Large intestine (tissue), 3 donors: ENCODE results near the gene GAS2L2. TPM values are rescaled to one million over a fixed set of nuclear protein-coding genes. Genes with fewer than 3 reads are reported as not detected.

Source experiments
- DNase-seq, 2 donors: peaks; one replicate each; pipeline versions ENCODE4 v3.0.0 to v3.0.0-alpha.2; 2013
- H3K27ac ChIP-seq: one replicate; pipeline ENCODE4 v1.5.1; 2013; ENCODE audit warnings: low read length
- H3K27me3 ChIP-seq: 2 replicates; pipeline ENCODE4 v1.6.1; 2013; ENCODE audit warnings: low read length; ENCODE audit not compliant: control insufficient read depth, insufficient read depth
- H3K36me3 ChIP-seq: 2 replicates; pipeline ENCODE4 v1.6.1; 2013; ENCODE audit warnings: low read length; ENCODE audit not compliant: control insufficient read depth, insufficient read depth
- H3K4me1 ChIP-seq: one replicate; pipeline ENCODE4 v1.6.1; 2013; ENCODE audit warnings: low read length; ENCODE audit not compliant: control insufficient read depth, insufficient read depth
- H3K4me3 ChIP-seq: one replicate; pipeline ENCODE4 v1.5.1; 2013; ENCODE audit warnings: low read length
- H3K9me3 ChIP-seq: one replicate; pipeline ENCODE4 v1.6.1; 2013; ENCODE audit warnings: mild to moderate bottlenecking, low read depth, low read length, moderate library complexity; ENCODE audit not compliant: control insufficient read depth
- WGBS: methylation state at CpG from one replicate; pipeline ENCODE4 v1.1.5; 2013; ENCODE audit warnings: low lambda C conversion rate; ENCODE audit not compliant: insufficient coverage; 5-methylcytosine and 5-hydroxymethylcytosine counted together
- polyA plus RNA-seq: library from polyadenylated mRNA; unstranded; fragments of 120-200 nt; gene quantifications from one replicate; pipeline ENCODE4 v1.2.1, GENCODE V29; 2013

Gene GAS2L2
- polyA plus RNA-seq, 1 donor, result 0.13 TPM

DNA sequence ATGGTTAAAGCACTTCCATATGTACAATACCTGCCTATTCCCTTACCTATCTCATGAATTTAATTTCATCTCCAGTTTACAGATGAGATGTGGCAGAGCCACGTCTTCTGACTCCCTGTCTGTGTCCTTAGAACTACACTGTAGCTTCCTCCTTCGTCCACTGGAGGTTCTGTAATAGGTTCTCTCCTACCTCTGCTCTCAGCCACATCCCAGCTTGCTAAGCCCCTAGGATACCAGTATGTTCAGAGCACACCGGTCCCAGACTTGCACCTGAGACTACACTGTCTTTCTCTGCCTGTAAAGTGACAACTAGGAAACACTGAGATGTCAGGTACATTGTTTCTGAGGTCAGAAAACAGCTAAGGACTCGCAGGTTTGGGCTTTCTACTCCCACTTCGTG, 25.4 kb downstream of the GAS2L2 start:
- H3K27ac ChIP-seq, result no peak overlapping the region
- no peaks in the 10 kb centered on the region for H3K9me3 ChIP-seq
- peaks cover 31% of the 10 kb centered on the region for H3K4me1 ChIP-seq
- peaks cover 28% of the 10 kb centered on the region for H3K36me3 ChIP-seq
- H3K4me3 ChIP-seq, result no peak overlapping the region
- no peak for DNase-seq
- WGBS, result 67% methylated on average over 1 of the region's 5 CpGs
- H3K27me3 ChIP-seq, result no peaks in the 10 kb centered on the region

DNA sequence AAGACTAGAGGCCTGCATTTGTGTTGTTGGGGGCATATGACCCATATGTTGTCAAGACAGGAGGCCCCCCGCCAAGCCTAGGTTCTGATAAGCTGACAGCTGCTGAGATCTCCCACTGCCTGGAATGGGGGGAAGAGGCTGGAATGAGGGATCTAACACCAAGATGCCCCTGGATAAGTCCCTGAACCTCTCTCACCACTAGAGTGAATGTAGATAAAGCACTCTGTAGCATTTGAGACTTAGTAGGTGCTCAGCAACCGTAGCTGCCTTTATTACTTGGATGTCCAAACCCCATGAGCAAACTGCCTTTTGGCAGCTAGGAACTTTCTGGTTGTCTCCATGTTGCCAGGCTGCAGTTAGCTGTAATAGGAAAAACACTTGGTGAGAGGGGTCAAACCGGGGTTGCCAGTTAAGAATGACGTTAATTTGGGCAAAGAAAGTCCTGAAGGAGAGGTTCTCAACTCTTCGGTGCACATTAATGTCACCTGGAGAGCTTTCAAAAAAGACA, 26.0 kb downstream of the GAS2L2 start:
- H3K36me3 ChIP-seq, result peaks cover 30% of the 10 kb centered on the region
- no CpG with 5 or more reads among the region's 5 CpGs for WGBS
- DNase-seq, result no peak

DNA sequence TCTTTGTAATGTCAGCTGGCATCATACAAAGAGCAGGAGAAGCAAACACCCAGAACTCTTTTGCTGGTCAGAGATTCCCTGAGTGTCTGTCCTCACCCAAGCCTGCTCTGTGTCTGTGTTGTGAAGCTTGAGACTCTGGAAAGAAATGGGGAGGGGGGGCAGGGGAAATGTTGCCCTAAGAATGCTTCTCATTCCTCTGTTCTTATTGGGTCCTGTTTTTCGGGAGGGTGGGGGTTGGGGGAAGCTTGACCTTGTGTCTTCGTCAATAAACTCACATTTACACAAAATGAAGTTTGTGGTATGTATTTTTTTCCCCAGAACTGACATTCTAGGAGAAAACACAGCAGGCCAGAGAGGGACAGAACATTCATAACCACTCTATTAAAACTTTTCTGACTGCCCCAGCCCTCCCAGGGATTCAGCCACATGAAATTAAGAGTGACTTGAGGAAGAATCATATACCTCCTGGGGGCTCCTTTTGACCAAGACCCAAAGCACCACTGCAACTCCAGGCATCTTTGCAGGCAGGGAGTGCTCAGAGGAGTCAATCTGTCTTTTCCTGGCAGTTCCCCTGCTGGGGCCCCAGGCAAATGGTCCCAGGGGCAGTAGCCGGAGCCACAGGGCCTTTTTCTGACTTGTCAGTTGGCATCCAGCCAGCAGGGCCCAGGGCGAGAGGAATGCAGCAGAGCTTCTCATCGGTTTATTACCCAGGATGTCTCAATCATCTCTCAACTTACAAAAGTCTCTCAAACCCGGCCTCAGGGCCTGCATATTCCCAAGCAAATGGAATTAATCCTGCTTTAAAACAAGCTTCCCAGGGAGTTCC, 26.7 kb downstream of the GAS2L2 start:
- Histone ChIP-seq H3K27me3 (no peaks in the 10 kb centered on the region), H3K9me3 (no peaks in the 10 kb centered on the region), H3K4me1 (peaks cover 31% of the 10 kb centered on the region), H3K4me3 (no peak overlapping the region), H3K36me3 (peaks cover 33% of the 10 kb centered on the region), H3K27ac (peak overlapping the region; percentile 64)
- WGBS, result no CpG with 5 or more reads among the region's 6 CpGs
- DNase-seq, result peak; percentile 92 to 93

More for the DNA sequence above, 26.0 kb downstream of the GAS2L2 start:
- no peak overlapping the region for H3K4me3 ChIP-seq
- peak overlapping the region; percentile 64 for H3K27ac ChIP-seq
- peaks cover 31% of the 10 kb centered on the region for H3K4me1 ChIP-seq
- H3K9me3 ChIP-seq, result no peaks in the 10 kb centered on the region
- no peaks in the 10 kb centered on the region for H3K27me3 ChIP-seq

DNA sequence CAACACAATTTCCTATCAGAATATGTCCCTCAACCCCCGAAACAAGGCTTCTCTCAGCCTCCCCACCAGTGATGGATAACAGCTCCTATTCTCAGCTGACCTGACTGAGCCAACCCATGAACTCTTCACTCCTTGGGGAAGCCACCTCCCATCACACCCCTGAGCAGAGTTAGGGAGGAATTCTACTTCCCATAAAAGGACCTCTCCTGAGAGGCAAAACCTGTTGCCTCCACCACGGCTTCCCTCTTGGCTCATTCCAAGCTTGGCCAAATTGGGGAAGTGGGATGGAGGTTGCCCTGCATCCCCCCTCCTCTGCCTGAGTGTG, 27.3 kb downstream of the GAS2L2 start:
- Histone ChIP-seq H3K36me3 (peaks cover 36% of the 10 kb centered on the region), H3K27ac (no peak overlapping the region), H3K9me3 (no peaks in the 10 kb centered on the region), H3K4me3 (no peak overlapping the region), H3K27me3 (no peaks in the 10 kb centered on the region), H3K4me1 (peaks cover 27% of the 10 kb centered on the region)
- WGBS, result no CpG with 5 or more reads among the region's 2 CpGs
- no peak for DNase-seq

DNA sequence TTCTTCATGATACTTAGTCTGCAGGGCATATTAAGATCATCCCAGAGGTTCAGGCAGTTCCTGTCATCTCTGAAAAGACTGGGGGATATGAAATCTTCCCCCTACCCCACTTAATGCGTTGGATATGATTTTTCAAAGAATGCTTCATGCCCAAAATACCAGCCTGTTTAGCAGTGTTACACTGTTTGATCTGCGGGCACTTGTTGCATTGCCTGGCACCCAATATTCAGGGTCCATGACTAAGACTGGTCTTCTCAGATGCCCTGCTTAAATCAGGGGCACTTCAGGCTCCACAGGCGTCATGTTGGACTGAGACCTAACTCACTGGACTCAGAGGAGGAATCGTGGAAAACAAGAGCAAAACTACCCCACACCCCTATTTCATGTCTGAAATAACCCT, 28.0 kb downstream of the GAS2L2 start:
- H3K36me3 ChIP-seq, result peaks cover 39% of the 10 kb centered on the region
- H3K27ac ChIP-seq, result no peak overlapping the region
- WGBS, result no CpG with 5 or more reads among the region's 4 CpGs
- no peak for DNase-seq
- H3K4me1 ChIP-seq, result peaks cover 27% of the 10 kb centered on the region
- H3K4me3 ChIP-seq, result no peak overlapping the region
- H3K9me3 ChIP-seq, result no peaks in the 10 kb centered on the region
- H3K27me3 ChIP-seq, result no peaks in the 10 kb centered on the region

DNA sequence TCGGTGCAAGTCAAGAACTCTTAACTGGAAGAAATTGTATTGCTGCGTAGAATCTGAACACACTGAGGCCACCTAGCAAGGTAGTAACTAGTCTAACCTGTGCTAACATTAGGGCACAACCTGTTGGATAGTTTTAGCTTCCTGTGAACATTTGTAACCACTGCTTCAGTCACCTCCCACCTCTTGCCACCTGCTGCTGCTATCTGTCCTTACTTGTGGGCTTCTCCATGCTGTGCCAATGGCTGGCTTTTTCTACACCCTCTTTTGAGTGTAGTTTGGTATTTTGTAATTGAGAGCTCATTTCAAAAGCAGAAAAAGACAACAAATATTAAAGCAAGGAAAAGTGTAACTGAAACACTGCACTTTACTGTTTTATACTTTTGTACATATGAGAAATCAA, 29.3 kb downstream of the GAS2L2 start:
- peaks cover 44% of the 10 kb centered on the region for H3K36me3 ChIP-seq
- no CpG with 5 or more reads among the region's 2 CpGs for WGBS

DNA sequence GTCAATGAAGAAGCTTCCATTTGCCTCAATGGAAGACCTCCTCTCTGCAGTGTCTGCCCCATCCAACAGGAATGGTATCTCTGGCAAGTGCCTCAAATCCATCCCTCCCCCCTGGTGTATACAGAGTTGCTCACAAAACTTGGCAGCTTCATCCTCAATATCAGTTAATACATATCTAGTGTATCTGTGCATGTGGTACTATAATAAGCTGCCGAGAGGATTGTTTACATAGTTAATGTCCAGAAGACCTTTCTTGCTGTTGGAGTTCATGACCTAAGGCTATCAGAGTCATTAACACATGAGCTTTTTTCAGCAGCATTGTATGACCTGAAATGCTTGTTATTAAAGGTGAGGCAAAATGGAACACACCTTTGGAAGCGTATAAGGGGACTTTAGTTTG, 35.6 kb downstream of the GAS2L2 start:
- WGBS, result no CpG with 5 or more reads among the region's 2 CpGs
- Histone ChIP-seq H3K4me1 (peaks cover 2% of the 10 kb centered on the region), H3K36me3 (peaks cover 45% of the 10 kb centered on the region), H3K27me3 (no peaks in the 10 kb centered on the region), H3K4me3 (no peak overlapping the region), H3K27ac (no peak overlapping the region), H3K9me3 (no peaks in the 10 kb centered on the region)
- no peak for DNase-seq

More for the DNA sequence above, 29.3 kb downstream of the GAS2L2 start:
- H3K27ac ChIP-seq, result no peak overlapping the region
- DNase-seq, result no peak
- no peaks in the 10 kb centered on the region for H3K27me3 ChIP-seq
- H3K4me3 ChIP-seq, result no peak overlapping the region
- H3K9me3 ChIP-seq, result no peaks in the 10 kb centered on the region
- H3K4me1 ChIP-seq, result peaks cover 27% of the 10 kb centered on the region

DNA sequence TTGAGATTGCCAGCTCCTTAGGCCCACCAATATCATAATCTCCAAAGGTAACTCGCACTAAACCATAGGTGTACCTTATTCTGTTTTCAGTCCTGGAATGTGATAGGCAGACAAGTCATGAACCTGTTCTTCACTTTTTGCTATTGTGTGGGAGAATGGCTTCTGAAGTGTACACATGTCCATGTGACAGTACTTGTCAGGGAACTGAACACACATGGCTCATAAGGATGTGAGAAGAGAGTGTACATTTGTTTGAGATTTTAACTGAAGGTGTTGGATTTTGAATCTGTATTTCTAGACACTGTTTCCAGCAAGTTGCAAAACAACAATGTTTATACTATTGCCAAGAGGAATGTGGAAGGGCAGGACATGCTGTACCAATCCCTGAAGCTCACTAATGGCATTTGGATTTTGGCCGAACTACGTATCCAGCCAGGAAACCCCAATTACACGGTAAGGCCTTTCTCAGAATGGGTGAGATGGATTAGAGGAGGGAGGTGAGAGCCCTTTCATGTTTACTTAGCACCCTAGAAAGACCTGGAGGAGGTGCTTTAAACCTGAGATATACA, 36.1 kb downstream of the GAS2L2 start:
- no peak overlapping the region for H3K27ac ChIP-seq

DNA sequence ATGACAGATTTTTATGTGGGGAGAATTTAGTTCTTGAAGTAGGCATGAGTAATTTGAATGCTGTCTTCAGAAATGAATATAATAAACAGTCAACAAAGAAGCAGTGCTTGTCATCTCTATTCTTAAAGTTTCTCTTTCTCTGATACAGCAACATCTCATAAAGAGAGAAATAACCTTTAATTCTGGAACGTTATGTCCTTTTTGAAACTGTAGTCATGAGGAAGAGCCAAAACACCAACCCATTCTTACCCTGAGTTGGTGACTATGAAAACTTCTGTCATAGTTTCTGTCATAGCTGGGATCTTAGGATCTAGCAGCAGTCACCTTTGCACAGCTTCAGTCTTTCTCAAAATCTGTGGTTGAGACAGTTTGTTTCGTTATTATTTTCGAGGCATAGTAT, 36.9 kb downstream of the GAS2L2 start:
- Histone ChIP-seq H3K27ac (no peak overlapping the region), H3K4me1 (peaks cover 2% of the 10 kb centered on the region), H3K27me3 (no peaks in the 10 kb centered on the region), H3K9me3 (no peaks in the 10 kb centered on the region), H3K4me3 (no peak overlapping the region), H3K36me3 (peaks cover 40% of the 10 kb centered on the region)
- DNase-seq, result no peak
- WGBS, result 100% methylated on average over 2 of the region's 3 CpGs

More for the DNA sequence above, 36.1 kb downstream of the GAS2L2 start:
- Histone ChIP-seq H3K9me3 (no peaks in the 10 kb centered on the region), H3K4me3 (no peak overlapping the region), H3K36me3 (peaks cover 43% of the 10 kb centered on the region), H3K4me1 (peaks cover 2% of the 10 kb centered on the region), H3K27me3 (no peaks in the 10 kb centered on the region)
- no CpG with 5 or more reads among the region's 4 CpGs for WGBS
- DNase-seq, result no peak

DNA sequence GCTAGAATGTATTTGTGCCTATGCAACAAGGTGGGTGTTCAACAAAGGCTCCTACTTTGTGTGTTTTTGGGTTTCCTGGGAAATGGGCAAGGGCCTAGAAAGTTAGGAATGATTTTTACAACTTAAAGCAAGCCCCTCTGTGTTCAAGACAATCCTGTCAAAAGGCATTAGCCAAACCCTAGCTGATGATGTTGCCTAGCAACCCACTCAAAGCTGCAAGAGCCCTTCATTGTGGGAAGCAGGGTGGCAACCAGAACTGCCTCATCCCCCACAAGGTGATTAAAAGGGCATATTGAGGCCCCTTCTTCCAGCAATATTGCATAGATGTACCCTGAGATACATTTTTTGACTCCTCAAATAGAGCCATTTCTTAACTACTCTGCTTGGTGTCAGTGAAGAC, 37.6 kb downstream of the GAS2L2 start:
- H3K4me1 ChIP-seq, result peaks cover 2% of the 10 kb centered on the region
- H3K4me3 ChIP-seq, result no peak overlapping the region
- peaks cover 43% of the 10 kb centered on the region for H3K36me3 ChIP-seq
- DNase-seq, result no peak
- H3K9me3 ChIP-seq, result no peaks in the 10 kb centered on the region
- H3K27me3 ChIP-seq, result no peaks in the 10 kb centered on the region
- no peak overlapping the region for H3K27ac ChIP-seq
